HepG2 (cell line): Measurements from ENCODE around the gene TP53TG5. TPM values are rescaled to one million over a fixed set of nuclear protein-coding genes. Genes with fewer than 3 reads are reported as not detected.
A peak's percentile ranks its signal among the peaks of the same experiment; 100 is the strongest.

Experiments used
- NFYB ChIP-seq: sonication (generic); formaldehyde crosslinking; IDR thresholded peaks from 2 replicates; pipeline ENCODE4 v1.4.0; 2020; ENCODE audit warnings: missing genetic modification reagents
- THAP11 ChIP-seq: IDR thresholded peaks from 2 replicates; pipeline ENCODE4 v1.6.1; 2016; ENCODE audit warnings: missing biosample characterization, missing genetic modification reagents
- ZBTB38 ChIP-seq: sonication (generic); formaldehyde crosslinking; IDR thresholded peaks from 2 replicates; pipeline ENCODE4 v1.5.1; 2020; ENCODE audit warnings: mild to moderate bottlenecking, missing genetic modification reagents
- ZNF274 ChIP-seq: sonication (generic); formaldehyde crosslinking; IDR thresholded peaks from 2 replicates; pipeline ENCODE4 v1.5.1; 2020; ENCODE audit warnings: mild to moderate bottlenecking, missing genetic modification reagents
- ZNF746 ChIP-seq: sonication (generic); formaldehyde crosslinking; IDR thresholded peaks from 2 replicates; pipeline ENCODE4 v1.8.0; 2022; ENCODE audit warnings: mild to moderate bottlenecking, missing genetic modification reagents
- polyA plus RNA-seq, 8 experiments: library from polyadenylated mRNA; depleted of rRNA in 3 of 8; stranded (reverse) in 7 of 8; unstranded in 1 of 8; fragments of >200 nt; fragmentation: Illumina TruSeq in 4 of 8; extraction: Trizol in 4 of 8; gene quantifications; 2 replicates each; pipeline versions ENCODE4 v1.2.1 to v1.2.3, GENCODE V29; 2011 to 2016; ENCODE audit warnings: low read depth in 4 of 8, missing spikeins in 1 of 8, mixed read lengths in 1 of 8; ENCODE audit not compliant: insufficient read depth in 1 of 8
- total RNA-seq, 5 experiments: library from RNA; depleted of rRNA; stranded (reverse); fragments of >200 nt; fragmentation: Illumina TruSeq; extraction: Trizol; gene quantifications; 2 replicates each; pipeline ENCODE4 v1.2.3, GENCODE V29; 2016; ENCODE audit warnings: low read depth in 1 of 5
- TF ChIP-seq, protein P1 (sequence below): sonication (generic); formaldehyde crosslinking; IDR thresholded peaks from 2 replicates; pipeline ENCODE4; 2020; ENCODE audit warnings: missing genetic modification reagents, mild to moderate bottlenecking, borderline replicate concordance
- TF ChIP-seq, protein P2 (sequence below): sonication (generic); formaldehyde crosslinking; IDR thresholded peaks from 2 replicates; pipeline ENCODE4 v1.4.0; 2020; ENCODE audit warnings: mild to moderate bottlenecking, low read depth, missing genetic modification reagents
- TF ChIP-seq, protein P3 (sequence below): sonication (generic); formaldehyde crosslinking; IDR thresholded peaks from 2 replicates; pipeline ENCODE4 v1.4.0; 2020; ENCODE audit warnings: missing genetic modification reagents
- TF ChIP-seq, protein P4 (sequence below): sonication (generic); formaldehyde crosslinking; IDR thresholded peaks from 2 replicates; pipeline ENCODE4 v1.4.0; 2020; ENCODE audit warnings: mild to moderate bottlenecking, missing genetic modification reagents
- TF ChIP-seq, protein P5 (sequence below): sonication (generic); formaldehyde crosslinking; IDR thresholded peaks from 2 replicates; pipeline ENCODE4 v1.8.0; 2022; ENCODE audit warnings: mild to moderate bottlenecking, missing genetic modification reagents, borderline replicate concordance
- TF ChIP-seq, protein P6 (sequence below): sonication (generic); formaldehyde crosslinking; conservative IDR thresholded peaks from 2 replicates; pipeline ENCODE4 v1.4.0; 2020; ENCODE audit warnings: mild to moderate bottlenecking, missing genetic modification reagents, moderate library complexity
- TF ChIP-seq, protein P7 (sequence below): sonication (generic); formaldehyde crosslinking; IDR thresholded peaks from 2 replicates; pipeline ENCODE4 v1.5.0; 2020; ENCODE audit warnings: missing genetic modification reagents

Gene TP53TG5
- total and polyA plus RNA-seq, 2 of the 13 experiments (the other 11 are each of a cell fraction or from before 2014, with no cell fraction given): 0.11 TPM; not detected in 1

DNA sequence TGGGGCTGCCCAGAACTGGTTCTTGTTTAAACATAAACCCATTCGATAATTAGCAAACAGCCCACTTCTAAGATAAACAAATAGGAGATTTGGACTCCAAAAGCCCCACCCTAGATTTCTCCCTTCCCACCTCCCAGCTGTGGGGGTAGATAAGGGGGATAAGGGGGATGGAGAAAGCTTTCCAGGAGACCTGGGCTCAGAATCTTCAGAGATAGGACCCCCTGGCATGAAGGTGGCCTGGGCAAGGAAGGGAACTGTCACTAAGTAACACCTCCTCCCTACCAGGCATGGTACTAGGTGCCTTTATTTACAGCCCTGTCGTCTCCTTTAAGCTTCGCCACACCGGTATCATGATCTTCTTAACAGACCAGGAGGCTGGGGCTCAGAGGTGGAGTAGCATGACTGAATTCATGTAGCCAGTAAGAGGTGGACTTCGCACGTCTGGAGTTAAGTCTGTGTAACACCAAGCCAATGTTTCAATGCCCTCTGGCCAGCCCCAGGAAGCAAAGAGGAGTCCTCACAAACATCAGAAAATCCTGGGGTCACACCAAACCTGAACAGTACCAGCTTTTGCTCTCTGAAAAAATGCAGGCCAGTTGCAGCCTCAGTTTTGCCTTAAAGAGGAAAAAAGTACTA, 34.5 kb downstream of the TP53TG5 start (continued):
- TF ChIP-seq, protein P1, sequence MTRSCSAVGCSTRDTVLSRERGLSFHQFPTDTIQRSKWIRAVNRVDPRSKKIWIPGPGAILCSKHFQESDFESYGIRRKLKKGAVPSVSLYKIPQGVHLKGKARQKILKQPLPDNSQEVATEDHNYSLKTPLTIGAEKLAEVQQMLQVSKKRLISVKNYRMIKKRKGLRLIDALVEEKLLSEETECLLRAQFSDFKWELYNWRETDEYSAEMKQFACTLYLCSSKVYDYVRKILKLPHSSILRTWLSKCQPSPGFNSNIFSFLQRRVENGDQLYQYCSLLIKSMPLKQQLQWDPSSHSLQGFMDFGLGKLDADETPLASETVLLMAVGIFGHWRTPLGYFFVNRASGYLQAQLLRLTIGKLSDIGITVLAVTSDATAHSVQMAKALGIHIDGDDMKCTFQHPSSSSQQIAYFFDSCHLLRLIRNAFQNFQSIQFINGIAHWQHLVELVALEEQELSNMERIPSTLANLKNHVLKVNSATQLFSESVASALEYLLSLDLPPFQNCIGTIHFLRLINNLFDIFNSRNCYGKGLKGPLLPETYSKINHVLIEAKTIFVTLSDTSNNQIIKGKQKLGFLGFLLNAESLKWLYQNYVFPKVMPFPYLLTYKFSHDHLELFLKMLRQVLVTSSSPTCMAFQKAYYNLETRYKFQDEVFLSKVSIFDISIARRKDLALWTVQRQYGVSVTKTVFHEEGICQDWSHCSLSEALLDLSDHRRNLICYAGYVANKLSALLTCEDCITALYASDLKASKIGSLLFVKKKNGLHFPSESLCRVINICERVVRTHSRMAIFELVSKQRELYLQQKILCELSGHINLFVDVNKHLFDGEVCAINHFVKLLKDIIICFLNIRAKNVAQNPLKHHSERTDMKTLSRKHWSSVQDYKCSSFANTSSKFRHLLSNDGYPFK: no peak; the same call in 1 of the 2 replicates
- TF ChIP-seq NFYB (CRISPR knock-in tag) (no peak), THAP11 (CRISPR knock-in tag) (no peak; the same call in 1 of the 2 replicates), ZNF746 (no peak), ZNF274 (CRISPR knock-in tag) (no peak), ZBTB38 (CRISPR knock-in tag) (no peak)
- TF ChIP-seq, protein P2, sequence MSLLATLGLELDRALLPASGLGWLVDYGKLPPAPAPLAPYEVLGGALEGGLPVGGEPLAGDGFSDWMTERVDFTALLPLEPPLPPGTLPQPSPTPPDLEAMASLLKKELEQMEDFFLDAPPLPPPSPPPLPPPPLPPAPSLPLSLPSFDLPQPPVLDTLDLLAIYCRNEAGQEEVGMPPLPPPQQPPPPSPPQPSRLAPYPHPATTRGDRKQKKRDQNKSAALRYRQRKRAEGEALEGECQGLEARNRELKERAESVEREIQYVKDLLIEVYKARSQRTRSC (CRISPR knock-in tag): no peak
- TF ChIP-seq, protein P3, sequence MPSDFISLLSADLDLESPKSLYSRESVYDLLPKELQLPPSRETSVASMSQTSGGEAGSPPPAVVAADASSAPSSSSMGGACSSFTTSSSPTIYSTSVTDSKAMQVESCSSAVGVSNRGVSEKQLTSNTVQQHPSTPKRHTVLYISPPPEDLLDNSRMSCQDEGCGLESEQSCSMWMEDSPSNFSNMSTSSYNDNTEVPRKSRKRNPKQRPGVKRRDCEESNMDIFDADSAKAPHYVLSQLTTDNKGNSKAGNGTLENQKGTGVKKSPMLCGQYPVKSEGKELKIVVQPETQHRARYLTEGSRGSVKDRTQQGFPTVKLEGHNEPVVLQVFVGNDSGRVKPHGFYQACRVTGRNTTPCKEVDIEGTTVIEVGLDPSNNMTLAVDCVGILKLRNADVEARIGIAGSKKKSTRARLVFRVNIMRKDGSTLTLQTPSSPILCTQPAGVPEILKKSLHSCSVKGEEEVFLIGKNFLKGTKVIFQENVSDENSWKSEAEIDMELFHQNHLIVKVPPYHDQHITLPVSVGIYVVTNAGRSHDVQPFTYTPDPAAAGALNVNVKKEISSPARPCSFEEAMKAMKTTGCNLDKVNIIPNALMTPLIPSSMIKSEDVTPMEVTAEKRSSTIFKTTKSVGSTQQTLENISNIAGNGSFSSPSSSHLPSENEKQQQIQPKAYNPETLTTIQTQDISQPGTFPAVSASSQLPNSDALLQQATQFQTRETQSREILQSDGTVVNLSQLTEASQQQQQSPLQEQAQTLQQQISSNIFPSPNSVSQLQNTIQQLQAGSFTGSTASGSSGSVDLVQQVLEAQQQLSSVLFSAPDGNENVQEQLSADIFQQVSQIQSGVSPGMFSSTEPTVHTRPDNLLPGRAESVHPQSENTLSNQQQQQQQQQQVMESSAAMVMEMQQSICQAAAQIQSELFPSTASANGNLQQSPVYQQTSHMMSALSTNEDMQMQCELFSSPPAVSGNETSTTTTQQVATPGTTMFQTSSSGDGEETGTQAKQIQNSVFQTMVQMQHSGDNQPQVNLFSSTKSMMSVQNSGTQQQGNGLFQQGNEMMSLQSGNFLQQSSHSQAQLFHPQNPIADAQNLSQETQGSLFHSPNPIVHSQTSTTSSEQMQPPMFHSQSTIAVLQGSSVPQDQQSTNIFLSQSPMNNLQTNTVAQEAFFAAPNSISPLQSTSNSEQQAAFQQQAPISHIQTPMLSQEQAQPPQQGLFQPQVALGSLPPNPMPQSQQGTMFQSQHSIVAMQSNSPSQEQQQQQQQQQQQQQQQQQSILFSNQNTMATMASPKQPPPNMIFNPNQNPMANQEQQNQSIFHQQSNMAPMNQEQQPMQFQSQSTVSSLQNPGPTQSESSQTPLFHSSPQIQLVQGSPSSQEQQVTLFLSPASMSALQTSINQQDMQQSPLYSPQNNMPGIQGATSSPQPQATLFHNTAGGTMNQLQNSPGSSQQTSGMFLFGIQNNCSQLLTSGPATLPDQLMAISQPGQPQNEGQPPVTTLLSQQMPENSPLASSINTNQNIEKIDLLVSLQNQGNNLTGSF: peak; percentile 53; the same call in 1 of the 2 replicates
- TF ChIP-seq, protein P4, sequence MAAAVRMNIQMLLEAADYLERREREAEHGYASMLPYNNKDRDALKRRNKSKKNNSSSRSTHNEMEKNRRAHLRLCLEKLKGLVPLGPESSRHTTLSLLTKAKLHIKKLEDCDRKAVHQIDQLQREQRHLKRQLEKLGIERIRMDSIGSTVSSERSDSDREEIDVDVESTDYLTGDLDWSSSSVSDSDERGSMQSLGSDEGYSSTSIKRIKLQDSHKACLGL: no peak
- TF ChIP-seq, protein P5, sequence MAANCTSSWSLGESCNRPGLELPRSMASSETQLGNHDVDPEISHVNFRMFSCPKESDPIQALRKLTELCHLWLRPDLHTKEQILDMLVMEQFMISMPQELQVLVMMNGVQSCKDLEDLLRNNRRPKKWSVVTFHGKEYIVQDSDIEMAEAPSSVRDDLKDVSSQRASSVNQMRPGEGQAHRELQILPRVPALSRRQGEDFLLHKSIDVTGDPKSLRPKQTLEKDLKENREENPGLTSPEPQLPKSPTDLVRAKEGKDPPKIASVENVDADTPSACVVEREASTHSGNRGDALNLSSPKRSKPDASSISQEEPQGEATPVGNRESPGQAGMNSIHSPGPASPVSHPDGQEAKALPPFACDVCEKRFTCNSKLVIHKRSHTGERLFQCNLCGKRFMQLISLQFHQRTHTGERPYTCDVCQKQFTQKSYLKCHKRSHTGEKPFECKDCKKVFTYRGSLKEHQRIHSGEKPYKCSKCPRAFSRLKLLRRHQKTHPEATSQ (CRISPR knock-in tag): peak; percentile 44; the same call in 1 of the 2 replicates
- TF ChIP-seq, protein P6, sequence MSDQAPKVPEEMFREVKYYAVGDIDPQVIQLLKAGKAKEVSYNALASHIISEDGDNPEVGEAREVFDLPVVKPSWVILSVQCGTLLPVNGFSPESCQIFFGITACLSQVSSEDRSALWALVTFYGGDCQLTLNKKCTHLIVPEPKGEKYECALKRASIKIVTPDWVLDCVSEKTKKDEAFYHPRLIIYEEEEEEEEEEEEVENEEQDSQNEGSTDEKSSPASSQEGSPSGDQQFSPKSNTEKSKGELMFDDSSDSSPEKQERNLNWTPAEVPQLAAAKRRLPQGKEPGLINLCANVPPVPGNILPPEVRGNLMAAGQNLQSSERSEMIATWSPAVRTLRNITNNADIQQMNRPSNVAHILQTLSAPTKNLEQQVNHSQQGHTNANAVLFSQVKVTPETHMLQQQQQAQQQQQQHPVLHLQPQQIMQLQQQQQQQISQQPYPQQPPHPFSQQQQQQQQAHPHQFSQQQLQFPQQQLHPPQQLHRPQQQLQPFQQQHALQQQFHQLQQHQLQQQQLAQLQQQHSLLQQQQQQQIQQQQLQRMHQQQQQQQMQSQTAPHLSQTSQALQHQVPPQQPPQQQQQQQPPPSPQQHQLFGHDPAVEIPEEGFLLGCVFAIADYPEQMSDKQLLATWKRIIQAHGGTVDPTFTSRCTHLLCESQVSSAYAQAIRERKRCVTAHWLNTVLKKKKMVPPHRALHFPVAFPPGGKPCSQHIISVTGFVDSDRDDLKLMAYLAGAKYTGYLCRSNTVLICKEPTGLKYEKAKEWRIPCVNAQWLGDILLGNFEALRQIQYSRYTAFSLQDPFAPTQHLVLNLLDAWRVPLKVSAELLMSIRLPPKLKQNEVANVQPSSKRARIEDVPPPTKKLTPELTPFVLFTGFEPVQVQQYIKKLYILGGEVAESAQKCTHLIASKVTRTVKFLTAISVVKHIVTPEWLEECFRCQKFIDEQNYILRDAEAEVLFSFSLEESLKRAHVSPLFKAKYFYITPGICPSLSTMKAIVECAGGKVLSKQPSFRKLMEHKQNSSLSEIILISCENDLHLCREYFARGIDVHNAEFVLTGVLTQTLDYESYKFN (CRISPR knock-in tag): peak; percentile 86
- TF ChIP-seq, protein P7, sequence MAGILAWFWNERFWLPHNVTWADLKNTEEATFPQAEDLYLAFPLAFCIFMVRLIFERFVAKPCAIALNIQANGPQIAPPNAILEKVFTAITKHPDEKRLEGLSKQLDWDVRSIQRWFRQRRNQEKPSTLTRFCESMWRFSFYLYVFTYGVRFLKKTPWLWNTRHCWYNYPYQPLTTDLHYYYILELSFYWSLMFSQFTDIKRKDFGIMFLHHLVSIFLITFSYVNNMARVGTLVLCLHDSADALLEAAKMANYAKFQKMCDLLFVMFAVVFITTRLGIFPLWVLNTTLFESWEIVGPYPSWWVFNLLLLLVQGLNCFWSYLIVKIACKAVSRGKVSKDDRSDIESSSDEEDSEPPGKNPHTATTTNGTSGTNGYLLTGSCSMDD (CRISPR knock-in tag): no peak
